Astrocyte (in vitro differentiated cells and primary cell): ENCODE data around the gene CBR4. TPM values are rescaled to one million over a fixed set of nuclear protein-coding genes. Genes with fewer than 3 reads are reported as not detected.

Experiments used
- DNase-seq: peaks from one replicate; pipeline ENCODE4 v3.0.0-alpha.2; 2010; ENCODE audit warnings: low read depth
- FAIRE-seq: peaks from 2 replicates; lab custom pipeline; 2011; peaks lifted over from hg19 to GRCh38; lab: Jason Lieb, UNC
- H2AFZ ChIP-seq: 2 replicates; pipeline ENCODE4 v1.6.0; 2012; ENCODE audit warnings: low read depth, low read length, inconsistent platforms
- H3K27ac ChIP-seq: 2 replicates; pipeline ENCODE4 v1.5.1; 2011; ENCODE audit warnings: low read depth, low read length, inconsistent platforms
- H3K27me3 ChIP-seq: 2 replicates; pipeline ENCODE4 v1.6.0; 2011; ENCODE audit warnings: low read length, inconsistent platforms; ENCODE audit not compliant: insufficient read depth
- H3K36me3 ChIP-seq: 2 replicates; pipeline ENCODE4 v1.5.1; 2011; ENCODE audit warnings: low read length, inconsistent platforms; ENCODE audit not compliant: insufficient read depth
- H3K4me1 ChIP-seq: 2 replicates; pipeline ENCODE4 v1.5.1; 2011; ENCODE audit warnings: low read length, inconsistent platforms; ENCODE audit not compliant: insufficient read depth
- H3K4me2 ChIP-seq: 2 replicates; pipeline ENCODE4 v1.6.0; 2012; ENCODE audit warnings: low read length, inconsistent platforms
- H3K4me3 ChIP-seq: 2 replicates; pipeline ENCODE4 v1.5.1; 2011; ENCODE audit warnings: low read depth, mild to moderate bottlenecking, low read length, inconsistent platforms; ENCODE audit not compliant: insufficient read depth
- H3K79me2 ChIP-seq: 2 replicates; pipeline ENCODE4 v1.6.0; 2012; ENCODE audit warnings: mild to moderate bottlenecking, low read length, inconsistent platforms; ENCODE audit not compliant: insufficient read depth
- H3K9ac ChIP-seq: 2 replicates; pipeline ENCODE4 v1.6.0; 2012; ENCODE audit warnings: mild to moderate bottlenecking, low read length, inconsistent platforms
- H3K9me3 ChIP-seq: 2 replicates; pipeline ENCODE4 v1.5.1; 2012; ENCODE audit warnings: low read depth, mild to moderate bottlenecking, low read length, inconsistent platforms; ENCODE audit not compliant: insufficient read depth
- H4K20me1 ChIP-seq: 2 replicates; pipeline ENCODE4 v1.6.0; 2012; ENCODE audit warnings: low read length, inconsistent platforms; ENCODE audit not compliant: insufficient read depth
- H3K27ac Mint-ChIP-seq: one replicate; pipeline ENCODE4 v1.8.0; 2021; ENCODE audit warnings: mild to moderate bottlenecking, mixed read lengths; ENCODE audit not compliant: unreplicated experiment
- H3K27me3 Mint-ChIP-seq: one replicate; pipeline ENCODE4 v1.8.0; 2021; ENCODE audit warnings: low read depth, mixed read lengths; ENCODE audit not compliant: unreplicated experiment
- H3K36me3 Mint-ChIP-seq: one replicate; pipeline ENCODE4 v1.8.0; 2021; ENCODE audit warnings: low read depth, mixed read lengths; ENCODE audit not compliant: unreplicated experiment
- H3K4me1 Mint-ChIP-seq: one replicate; pipeline ENCODE4 v1.8.0; 2021; ENCODE audit warnings: low read depth, mixed read lengths; ENCODE audit not compliant: unreplicated experiment
- H3K4me3 Mint-ChIP-seq: one replicate; pipeline ENCODE4 v1.8.0; 2021; ENCODE audit warnings: mild to moderate bottlenecking, moderate library complexity, mixed read lengths; ENCODE audit not compliant: unreplicated experiment
- H3K9me3 Mint-ChIP-seq: one replicate; pipeline ENCODE4 v1.8.0; 2021; ENCODE audit warnings: mild to moderate bottlenecking, mixed read lengths; ENCODE audit not compliant: unreplicated experiment
- CTCF ChIP-seq: IDR thresholded peaks from 2 replicates; pipeline ENCODE4 v1.5.1; 2011; ENCODE audit warnings: low read depth, mild to moderate bottlenecking, inconsistent platforms, low read length, moderate library complexity; ENCODE audit not compliant: insufficient read depth
- EZH2 ChIP-seq: IDR thresholded peaks from 2 replicates; pipeline ENCODE4 v1.6.1; 2012; ENCODE audit warnings: mild to moderate bottlenecking, low read length, inconsistent platforms; ENCODE audit not compliant: insufficient read depth
- total RNA-seq: library from RNA; stranded (reverse); gene quantifications from 2 replicates; pipeline ENCODE4 v1.2.1, GENCODE V29; 2021

CBR4 gene
- total RNA-seq, 1 donor from 2014 or later = 16.8 TPM

GRCh38 chr4:169025184-169025583 is 15.1 kb upstream of the CBR4 start:
- no peaks in the 10 kb centered on the region for H3K27me3 ChIP-seq
- H3K4me2 ChIP-seq = no peak overlapping the region
- peaks cover under 1% of the 10 kb centered on the region for H3K4me1 ChIP-seq
- no peaks in the 10 kb centered on the region for H3K79me2 ChIP-seq
- H3K27ac Mint-ChIP-seq = no peak overlapping the region
- no peak for FAIRE-seq
- no peak overlapping the region for H2AFZ ChIP-seq
- no peaks in the 10 kb centered on the region for H3K4me1 Mint-ChIP-seq
- no peaks in the 10 kb centered on the region for H3K36me3 ChIP-seq
- H3K9ac ChIP-seq = no peak overlapping the region
- DNase-seq = no peak
- H4K20me1 ChIP-seq = no peaks in the 10 kb centered on the region
- TF ChIP-seq CTCF (no peak), EZH2 (no peak)
- no peak overlapping the region for H3K27ac ChIP-seq
- no peaks in the 10 kb centered on the region for H3K9me3 ChIP-seq
- H3K4me3 Mint-ChIP-seq = no peak overlapping the region
- H3K36me3 Mint-ChIP-seq = no peaks in the 10 kb centered on the region
- H3K4me3 ChIP-seq = no peak overlapping the region
- no peaks in the 10 kb centered on the region for H3K9me3 Mint-ChIP-seq
- no peaks in the 10 kb centered on the region for H3K27me3 Mint-ChIP-seq

- FAIRE-seq (peak; percentile 32), DNase-seq (peak; percentile 18)
- no peaks in the 10 kb centered on the region for H3K9me3 Mint-ChIP-seq
Measured at GRCh38 chr4:169024762-169025161, 14.7 kb upstream of the CBR4 start.

More at GRCh38 chr4:169024762-169025161, 14.7 kb upstream of the CBR4 start:
- Mint-ChIP-seq H3K27ac (no peak overlapping the region), H3K4me3 (no peak overlapping the region), H3K27me3 (no peaks in the 10 kb centered on the region), H3K4me1 (no peaks in the 10 kb centered on the region), H3K36me3 (no peaks in the 10 kb centered on the region)
- H2AFZ ChIP-seq = no peak overlapping the region
- H3K27me3 ChIP-seq = no peaks in the 10 kb centered on the region
- no peaks in the 10 kb centered on the region for H3K79me2 ChIP-seq
- no peaks in the 10 kb centered on the region for H4K20me1 ChIP-seq
- TF ChIP-seq EZH2 (no peak), CTCF (peak; percentile 61)
- no peak overlapping the region for H3K4me3 ChIP-seq
- H3K36me3 ChIP-seq = no peaks in the 10 kb centered on the region
- H3K9ac ChIP-seq = no peak overlapping the region
- H3K4me2 ChIP-seq = no peak overlapping the region
- H3K4me1 ChIP-seq = no peaks in the 10 kb centered on the region
- H3K9me3 ChIP-seq = no peaks in the 10 kb centered on the region
- no peak overlapping the region for H3K27ac ChIP-seq
